Upper lobe of right lung (tissue), 1 donor: ENCODE measurements around the gene FADS2. TPM values are rescaled to one million over a fixed set of nuclear protein-coding genes. Genes with fewer than 3 reads are reported as not detected.

Experiments used
- ATAC-seq: fragments of 200-7000 bp; cut with Tn5 transposase; one replicate; pipeline ENCODE4 v1.9.1; 2020; ENCODE audit warnings: mild to moderate bottlenecking, moderate library complexity
- DNase-seq: peaks from one replicate; pipeline ENCODE4 v3.0.0-alpha.2; 2020
- H3K27ac ChIP-seq: fragments of 200-600 bp; one replicate; pipeline ENCODE4 v1.8.0; 2022
- H3K27me3 ChIP-seq: fragments of 200-600 bp; one replicate; pipeline ENCODE4 v1.8.0; 2022; ENCODE audit warnings: mild to moderate bottlenecking
- H3K36me3 ChIP-seq: fragments of 200-600 bp; one replicate; pipeline ENCODE4 v1.8.0; 2022
- H3K4me1 ChIP-seq: fragments of 200-600 bp; one replicate; pipeline ENCODE4 v1.8.0; 2022
- H3K4me3 ChIP-seq: fragments of 200-600 bp; one replicate; pipeline ENCODE4 v1.8.0; 2022; ENCODE audit warnings: mild to moderate bottlenecking
- H3K9me3 ChIP-seq: fragments of 200-600 bp; one replicate; pipeline ENCODE4 v1.8.0; 2022
- intact Hi-C: fragments of 100-400 bp; cut with DNase I; formaldehyde crosslinking; loops from one replicate; pipeline ENCODE4 v1.11.0; 2022
- total RNA-seq: library from RNA; stranded (reverse); fragmentation: NEBNext Ultra II Directional; extraction: Animal tissue kit (Norgen Biotek cat#: 25700); gene quantifications from one replicate; pipeline ENCODE4 v1.2.1, GENCODE V29; 2021
- TF ChIP-seq, protein P1 (sequence below): fragments of 200-600 bp; IDR thresholded peaks from one replicate; pipeline ENCODE4 v1.8.0; 2022; ENCODE audit warnings: antibody characterized with exemption
- donor health status: DM: no; HTN: yes; CAD: no; lungs with severe emphysema.

Gene FADS2
- total RNA-seq, 1 donor from 2014 or later = 75.1 TPM

- Histone ChIP-seq H3K27ac (no peak overlapping the region), H3K9me3 (no peaks in the 10 kb centered on the region), H3K27me3 (no peaks in the 10 kb centered on the region), H3K4me1 (no peaks in the 10 kb centered on the region), H3K4me3 (no peak overlapping the region), H3K36me3 (no peaks in the 10 kb centered on the region)
- intact Hi-C loops = loop anchor here (5.0 kb wide), 1 partner anchor 184 kb away; no protein-coding TSS in a partner anchor
- DNase-seq (no peak), ATAC-seq (no peak)
- TF ChIP-seq, protein P1, sequence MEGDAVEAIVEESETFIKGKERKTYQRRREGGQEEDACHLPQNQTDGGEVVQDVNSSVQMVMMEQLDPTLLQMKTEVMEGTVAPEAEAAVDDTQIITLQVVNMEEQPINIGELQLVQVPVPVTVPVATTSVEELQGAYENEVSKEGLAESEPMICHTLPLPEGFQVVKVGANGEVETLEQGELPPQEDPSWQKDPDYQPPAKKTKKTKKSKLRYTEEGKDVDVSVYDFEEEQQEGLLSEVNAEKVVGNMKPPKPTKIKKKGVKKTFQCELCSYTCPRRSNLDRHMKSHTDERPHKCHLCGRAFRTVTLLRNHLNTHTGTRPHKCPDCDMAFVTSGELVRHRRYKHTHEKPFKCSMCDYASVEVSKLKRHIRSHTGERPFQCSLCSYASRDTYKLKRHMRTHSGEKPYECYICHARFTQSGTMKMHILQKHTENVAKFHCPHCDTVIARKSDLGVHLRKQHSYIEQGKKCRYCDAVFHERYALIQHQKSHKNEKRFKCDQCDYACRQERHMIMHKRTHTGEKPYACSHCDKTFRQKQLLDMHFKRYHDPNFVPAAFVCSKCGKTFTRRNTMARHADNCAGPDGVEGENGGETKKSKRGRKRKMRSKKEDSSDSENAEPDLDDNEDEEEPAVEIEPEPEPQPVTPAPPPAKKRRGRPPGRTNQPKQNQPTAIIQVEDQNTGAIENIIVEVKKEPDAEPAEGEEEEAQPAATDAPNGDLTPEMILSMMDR = no peak
Observed at GRCh38 chr11:61898247-61898582, 70.1 kb downstream of the FADS2 start.

- Histone ChIP-seq H3K9me3 (no peaks in the 10 kb centered on the region), H3K36me3 (no peaks in the 10 kb centered on the region), H3K27me3 (no peaks in the 10 kb centered on the region), H3K27ac (no peak overlapping the region), H3K4me3 (no peak overlapping the region), H3K4me1 (no peaks in the 10 kb centered on the region)
- intact Hi-C loops = loop anchor here (5.0 kb wide), 1 partner anchor 183 kb away; no protein-coding TSS in a partner anchor
- DNase-seq (peak; percentile 93), ATAC-seq (peak; percentile 92)
- TF ChIP-seq, protein P1 = peak; percentile 100
Observed at GRCh38 chr11:61899146-61899841, 71.2 kb downstream of the FADS2 start.

DNA sequence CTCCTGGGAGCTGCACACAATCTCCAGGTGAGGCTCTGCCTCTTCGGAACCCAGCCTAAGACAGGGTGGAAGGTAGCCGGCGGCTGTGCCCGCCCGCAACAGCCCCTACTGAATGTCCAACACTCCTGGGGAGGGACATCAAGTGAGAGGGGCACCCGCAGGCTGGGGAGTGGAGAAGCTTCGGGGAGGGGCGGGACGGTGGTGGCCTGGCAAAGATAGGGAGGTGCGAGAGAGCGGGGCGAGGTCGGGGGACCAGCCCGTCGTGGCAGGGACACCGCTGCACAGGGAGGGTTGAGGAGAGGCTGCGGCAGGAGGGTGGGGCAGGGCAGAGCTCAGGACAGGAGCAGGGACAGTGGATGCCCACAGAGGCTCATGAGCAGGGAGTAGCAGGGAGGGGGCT is 72.2 kb downstream of the FADS2 start:
- ATAC-seq (no peak), DNase-seq (no peak)
- Histone ChIP-seq H3K27me3 (no peaks in the 10 kb centered on the region), H3K9me3 (no peaks in the 10 kb centered on the region), H3K4me3 (no peak overlapping the region), H3K36me3 (no peaks in the 10 kb centered on the region), H3K4me1 (no peaks in the 10 kb centered on the region), H3K27ac (no peak overlapping the region)
- TF ChIP-seq, protein P1 = no peak
- intact Hi-C loops = loop anchor here (5.0 kb wide), 1 partner anchor 47 kb away; no protein-coding TSS in a partner anchor

DNA sequence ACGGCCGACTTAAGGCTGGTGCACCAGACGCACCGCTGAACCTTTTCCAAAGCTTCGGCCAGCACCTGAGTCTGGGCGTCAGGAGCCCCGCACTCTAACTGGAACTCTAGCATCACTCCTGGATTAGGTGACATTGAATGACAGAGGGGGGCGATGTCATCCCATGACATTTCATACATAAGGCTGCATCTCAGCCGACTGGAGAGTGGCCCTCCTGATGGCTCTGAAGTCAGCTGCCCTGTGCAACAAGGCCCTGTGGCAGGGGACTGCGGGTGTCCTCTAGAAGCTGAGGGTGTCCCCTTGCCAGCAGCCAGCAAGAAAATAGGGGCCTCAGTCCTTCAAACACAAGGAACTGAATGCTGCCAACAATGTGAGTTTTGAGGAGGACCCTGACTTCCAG is 73.3 kb downstream of the FADS2 start:
- Histone ChIP-seq H3K36me3 (no peaks in the 10 kb centered on the region), H3K9me3 (no peaks in the 10 kb centered on the region), H3K27ac (no peak overlapping the region), H3K4me1 (no peaks in the 10 kb centered on the region), H3K4me3 (no peak overlapping the region), H3K27me3 (no peaks in the 10 kb centered on the region)
- no peak for ATAC-seq
- DNase-seq = no peak
- TF ChIP-seq, protein P1 = no peak
- intact Hi-C loops = loop anchor here (5.0 kb wide), 1 partner anchor 46 kb away; no protein-coding TSS in a partner anchor

DNA sequence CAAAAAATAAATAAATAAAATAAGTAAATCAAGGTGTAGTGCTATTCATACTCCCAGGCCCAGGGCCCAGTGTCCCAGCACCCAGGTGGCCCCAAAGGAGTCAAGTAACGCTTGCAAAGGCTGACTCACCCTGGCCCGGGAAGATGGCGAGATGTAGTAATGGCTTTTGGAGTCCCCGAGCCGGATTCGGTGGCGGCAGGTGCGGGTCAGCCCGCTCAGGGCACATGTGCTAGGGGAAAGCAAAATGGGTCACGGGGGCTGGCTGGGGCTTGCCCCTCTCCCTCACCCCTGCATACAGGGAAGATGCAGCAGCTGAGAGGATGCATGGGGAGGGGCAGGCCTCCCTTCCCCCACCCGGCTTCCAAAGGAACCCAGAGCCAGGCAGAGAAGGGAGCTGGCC is 74.2 kb downstream of the FADS2 start:
- intact Hi-C loops = loop anchor here (5.0 kb wide), 1 partner anchor 45 kb away; no protein-coding TSS in a partner anchor
- Histone ChIP-seq H3K27ac (no peak overlapping the region), H3K9me3 (no peaks in the 10 kb centered on the region), H3K36me3 (no peaks in the 10 kb centered on the region), H3K4me1 (no peaks in the 10 kb centered on the region), H3K27me3 (no peaks in the 10 kb centered on the region), H3K4me3 (no peak overlapping the region)
- DNase-seq (no peak), ATAC-seq (no peak)
- TF ChIP-seq, protein P1 = no peak
